ENCODE measurements around the gene PAGR1. TPM values are rescaled to one million over a fixed set of nuclear protein-coding genes. Genes with fewer than 3 reads are reported as not detected.
"Not testable (repeated sequence)": the region's sequence is repeated elsewhere in the genome, so short reads cannot be mapped to it uniquely, and the experiment has no call there.

PAGR1 gene
- total RNA-seq, 1 donor: 20.7 TPM

- DNase-seq (ENCODE audit: low read depth): no peak
- H3K4me3 ChIP-seq (ENCODE audit: low read depth, low read length): peak overlapping the region; percentile 76
- no peak for TF ChIP-seq CTCF (IDR thresholded peaks at IDR 0.05; ENCODE audit: insufficient read depth, low read depth, low read length)
Measured at GRCh38 chr16:29789775-29790182, 26.2 kb upstream of the PAGR1 start.

DNA sequence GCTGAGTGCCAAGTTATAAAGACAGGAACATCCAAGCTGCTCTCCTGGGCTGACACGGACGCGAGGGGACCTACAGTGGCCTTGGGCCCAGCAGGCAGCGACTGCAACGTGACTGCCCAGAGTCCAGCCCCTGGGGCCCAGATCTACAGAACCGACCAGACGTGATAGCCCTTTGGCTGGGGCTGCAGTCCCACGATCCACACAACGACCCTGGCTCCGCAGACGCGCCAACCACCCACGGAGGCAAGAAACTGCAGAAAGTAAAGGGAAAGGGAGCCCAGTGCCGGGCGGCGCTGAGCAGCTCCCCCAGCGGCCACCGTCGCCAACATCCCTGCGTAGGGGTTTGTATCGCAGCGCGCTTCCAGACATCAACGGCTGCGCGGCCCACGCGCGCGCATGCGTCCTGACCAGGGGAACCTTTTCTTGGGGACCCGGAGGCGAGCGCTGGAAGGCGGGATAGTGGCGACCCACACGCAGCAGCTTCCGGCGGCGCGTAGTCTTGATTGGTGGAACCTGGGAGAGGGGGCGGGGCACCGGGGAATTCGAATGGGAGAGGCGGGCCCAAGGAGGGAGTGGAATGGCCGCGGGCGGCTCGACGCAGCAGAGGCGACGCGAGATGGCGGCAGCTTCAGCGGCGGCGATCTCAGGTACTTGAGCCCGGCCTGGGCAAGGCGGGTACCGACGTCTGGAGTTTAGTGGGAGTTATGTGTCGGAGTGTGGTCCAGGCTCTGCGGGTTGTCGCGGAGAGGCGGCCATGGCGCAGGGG is 25.6 kb upstream of the PAGR1 start, which contains the start of gene KIF22:
Gene KIF22, plus strand, starts transcription at position 569 of the 766 bp plus-strand sequence. Its CDS starts 9 bp downstream, at position 578.
- H3K4me3 ChIP-seq (ENCODE audit: low read depth, low read length): peak within 1 kb of the TSS; percentile 76
- peak; percentile 60 for TF ChIP-seq CTCF (IDR thresholded peaks at IDR 0.05; ENCODE audit: insufficient read depth, low read depth, low read length)
- peak; percentile 99 for DNase-seq (ENCODE audit: low read depth)

DNA sequence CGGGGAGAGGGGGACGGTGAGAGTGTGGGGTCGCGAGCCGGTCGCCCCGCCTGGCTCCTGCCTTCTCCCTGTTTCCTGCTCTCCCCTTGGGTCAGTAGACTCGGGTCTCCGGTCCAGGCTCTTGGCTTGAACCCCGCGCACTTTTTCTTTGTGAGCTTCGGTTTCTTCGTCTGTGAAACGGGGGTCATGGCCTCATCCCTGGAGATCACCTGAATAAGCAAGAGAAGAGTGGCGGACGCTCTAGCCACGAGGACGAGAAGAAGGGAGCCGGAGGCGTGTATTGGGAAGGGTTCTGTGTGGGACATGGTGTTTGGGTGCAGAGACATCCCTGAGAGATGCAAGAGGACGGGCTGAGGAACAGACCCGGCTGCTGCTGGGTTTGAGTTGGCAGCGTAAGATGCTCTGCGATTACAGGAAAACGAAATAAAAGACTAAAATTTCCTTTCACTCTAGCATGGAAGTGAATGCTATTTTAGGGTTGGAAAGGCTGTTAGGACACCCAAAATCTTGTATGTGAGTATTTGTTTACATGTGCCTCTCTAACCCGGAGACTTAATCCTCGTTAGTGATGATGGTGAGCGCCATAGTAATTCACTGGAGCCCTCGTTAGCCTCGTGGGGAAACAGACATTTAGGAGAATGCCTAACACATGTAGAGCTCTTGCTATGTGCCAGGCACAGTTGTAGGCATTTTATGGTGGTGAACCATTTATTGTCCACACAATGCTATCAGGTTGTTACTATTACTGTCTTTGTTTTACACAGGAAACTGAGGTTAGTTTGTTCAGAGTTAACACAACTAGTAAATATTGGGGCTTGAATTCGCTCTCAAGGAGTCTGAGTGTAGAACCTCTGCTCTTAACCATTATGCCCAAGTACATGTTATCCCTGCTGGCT is 24.8 kb upstream of the PAGR1 start:
- peak overlapping the region; percentile 76 for H3K4me3 ChIP-seq (ENCODE audit: low read depth, low read length)
- no peak for DNase-seq (ENCODE audit: low read depth)
- no peak for TF ChIP-seq CTCF (IDR thresholded peaks at IDR 0.05; ENCODE audit: insufficient read depth, low read depth, low read length)

- no peak for DNase-seq (ENCODE audit: low read depth)
- peak overlapping the region; percentile 76 for H3K4me3 ChIP-seq (ENCODE audit: low read depth, low read length)
- TF ChIP-seq CTCF (IDR thresholded peaks at IDR 0.05; ENCODE audit: insufficient read depth, low read depth, low read length): no peak
Measured at GRCh38 chr16:29791845-29792807, 23.8 kb upstream of the PAGR1 start.

DNA sequence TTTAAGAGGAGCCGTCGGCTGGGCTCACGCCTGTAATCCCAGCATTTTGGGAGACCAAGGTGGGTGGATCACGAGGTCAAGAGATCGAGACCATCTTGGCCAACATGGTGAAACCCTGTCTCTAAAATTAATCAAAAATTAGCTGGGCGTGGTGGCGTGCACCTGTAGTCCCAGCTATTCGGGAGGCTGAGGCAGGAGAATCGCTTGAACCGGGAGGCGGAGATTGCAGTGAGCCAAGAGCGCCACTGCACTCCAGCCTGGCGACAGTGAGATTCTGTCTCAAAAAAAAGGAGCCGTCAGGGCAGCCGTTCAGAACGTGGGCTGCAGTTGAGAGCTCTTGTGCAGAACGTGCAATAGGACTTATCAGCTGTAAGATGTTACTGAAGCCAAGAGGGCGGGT is 22.8 kb upstream of the PAGR1 start:
- not testable (repeated sequence) for DNase-seq (ENCODE audit: low read depth); H3K4me3 ChIP-seq (ENCODE audit: low read depth, low read length)

DNA sequence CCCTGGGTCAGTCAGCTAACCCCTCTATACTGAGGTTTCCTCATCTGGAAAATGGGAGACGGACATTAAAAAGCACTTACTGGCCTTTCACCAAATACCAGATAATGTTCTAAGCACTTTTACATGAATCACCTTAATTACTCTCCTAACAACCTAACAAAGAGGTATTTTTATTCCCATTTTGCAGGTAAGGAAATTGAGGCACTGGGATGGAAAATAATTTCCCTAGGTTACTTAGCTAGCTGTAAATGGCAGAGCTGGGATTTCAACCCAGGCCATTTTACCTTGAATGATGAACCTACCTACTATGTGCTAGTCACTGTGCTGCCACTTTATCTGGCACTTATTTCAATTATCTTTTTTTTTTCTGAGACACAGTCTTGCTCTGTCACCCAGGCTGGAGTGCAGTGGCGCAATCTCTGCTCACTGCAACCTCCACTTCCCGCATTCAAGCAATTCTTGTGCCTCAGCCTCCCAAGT is 21.7 kb upstream of the PAGR1 start:
- no peak overlapping the region for H3K4me3 ChIP-seq (ENCODE audit: low read depth, low read length)
- TF ChIP-seq CTCF (IDR thresholded peaks at IDR 0.05; ENCODE audit: insufficient read depth, low read depth, low read length): no peak
- DNase-seq (ENCODE audit: low read depth): no peak
